ENCODE data around the gene FAM236D. TPM values are rescaled to one million over a fixed set of nuclear protein-coding genes. Genes with fewer than 3 reads are reported as not detected.

FAM236D gene
- total RNA-seq: not detected

DNA sequence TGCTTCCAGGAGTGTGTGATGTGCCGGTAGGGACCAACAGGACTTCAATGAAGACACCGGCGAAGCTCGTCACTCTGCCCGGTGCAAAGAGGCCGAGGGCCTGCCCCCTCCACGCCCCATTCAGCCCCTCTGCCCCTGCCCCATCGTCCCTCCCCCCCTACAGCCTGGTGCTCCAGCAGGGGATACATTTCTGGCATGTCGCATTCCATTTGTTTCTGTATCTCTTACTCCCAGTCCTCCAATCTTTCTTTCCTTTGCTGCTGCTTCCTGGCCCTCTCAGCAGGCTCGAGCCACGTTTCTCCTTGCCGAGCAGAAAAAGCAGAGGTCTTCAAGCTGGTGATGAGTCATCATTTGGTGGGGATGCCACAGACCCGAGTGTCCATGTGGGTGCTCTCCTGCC lies at the start of gene FAM236D:
Gene FAM236D (minus strand): TSS at position 101 of the 400 bp plus-strand sequence. CDS start 100 bp downstream, at position 1.

DNA sequence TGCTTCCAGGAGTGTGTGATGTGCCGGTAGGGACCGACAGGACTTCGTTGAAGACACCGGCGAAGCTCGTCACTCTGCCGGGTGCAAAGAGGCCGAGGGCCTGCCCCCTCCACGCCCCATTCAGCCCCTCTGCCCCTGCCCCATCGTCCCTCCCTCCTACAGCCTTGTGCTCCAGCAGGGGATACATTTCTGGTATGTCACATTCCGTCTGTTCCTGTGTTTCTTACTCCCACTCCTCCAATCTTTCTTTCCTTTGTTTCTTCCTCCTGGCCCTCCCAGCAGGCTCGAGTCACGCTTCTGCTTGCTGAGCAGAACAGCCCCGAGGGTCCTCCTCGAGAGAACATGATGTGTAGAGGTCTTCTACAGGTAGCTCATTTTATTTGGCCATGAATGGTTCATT lies 25.4 kb downstream of the FAM236D start, which contains the start of gene FAM236B:
Gene FAM236B (minus strand): TSS at position 101 of the 400 bp plus-strand sequence. CDS start 100 bp downstream, at position 1.

DNA sequence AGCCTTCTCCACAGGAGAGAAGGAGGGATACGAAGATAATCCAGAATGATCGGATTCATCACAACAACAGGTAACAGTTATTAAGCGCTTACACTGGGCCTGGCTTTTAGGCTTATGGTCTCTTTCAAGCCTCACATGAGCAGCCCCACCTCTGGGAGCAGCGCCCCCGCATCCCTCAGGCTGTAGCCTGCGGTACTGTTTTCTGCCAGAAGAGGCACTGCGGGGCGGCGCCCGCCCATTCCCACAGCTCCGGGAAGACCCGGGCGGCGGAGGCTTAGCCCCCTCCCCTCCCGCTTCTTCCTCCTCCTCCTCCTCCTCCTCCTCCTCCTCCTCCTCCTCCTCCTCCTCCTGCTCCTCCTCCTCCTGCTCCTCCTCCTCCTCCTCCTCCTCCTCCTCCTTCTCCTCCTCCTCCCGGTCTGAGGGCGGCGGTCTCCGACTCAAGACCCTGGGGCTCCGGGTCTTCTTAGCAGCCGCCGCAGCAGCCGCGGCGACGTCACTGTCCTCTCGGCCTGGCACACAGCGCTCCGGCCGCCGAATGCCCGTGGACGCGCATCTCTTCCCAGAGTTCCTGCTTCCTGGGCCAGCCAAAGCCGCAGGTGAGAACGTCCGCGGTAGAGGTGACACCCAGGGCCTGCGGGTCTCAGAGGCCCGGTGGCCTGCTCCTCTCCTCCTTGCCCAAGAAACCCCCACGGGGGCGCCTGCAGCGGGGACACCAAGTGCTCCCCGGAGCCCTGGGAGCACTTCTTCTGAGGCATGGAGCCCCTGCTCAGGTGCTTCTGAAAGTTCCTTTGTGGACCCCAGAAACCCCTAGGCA lies 31.1 kb downstream of the FAM236D start, which contains the start of gene DMRTC1B:
Gene DMRTC1B (plus strand): TSS at position 238 of the 814 bp plus-strand sequence. CDS start 68,246 bp downstream, outside the sequence.

Other genes with a start within 250 kb of the FAM236D start
- gene HDAC8, start 235.4 kb downstream of the FAM236D start, total RNA-seq: 10 to 100 TPM; 21.6 to 26.2 TPM
- gene PHKA1, start 93.9 kb downstream of the FAM236D start, total RNA-seq: 1 to 10 TPM; 6.5 to 6.7 TPM
- not detected for gene DMRTC1B, start 31.3 kb downstream of the FAM236D start, total RNA-seq
- gene FAM236B, start 25.6 kb downstream of the FAM236D start, total RNA-seq: not detected
- gene FAM236C, start 104.4 kb upstream of the FAM236D start, total RNA-seq: not detected
- not detected for gene FAM236A, start 130.0 kb upstream of the FAM236D start, total RNA-seq
- not detected for gene DMRTC1, start 135.6 kb upstream of the FAM236D start, total RNA-seq
- not detected for gene PABPC1L2B, start 194.7 kb upstream of the FAM236D start, total RNA-seq